Measurements from ENCODE around the gene DAZ1.
"Not testable (repeated sequence)": the region's sequence is repeated elsewhere in the genome, so short reads cannot be mapped to it uniquely, and the experiment has no call there.

DAZ1 gene, protein sequence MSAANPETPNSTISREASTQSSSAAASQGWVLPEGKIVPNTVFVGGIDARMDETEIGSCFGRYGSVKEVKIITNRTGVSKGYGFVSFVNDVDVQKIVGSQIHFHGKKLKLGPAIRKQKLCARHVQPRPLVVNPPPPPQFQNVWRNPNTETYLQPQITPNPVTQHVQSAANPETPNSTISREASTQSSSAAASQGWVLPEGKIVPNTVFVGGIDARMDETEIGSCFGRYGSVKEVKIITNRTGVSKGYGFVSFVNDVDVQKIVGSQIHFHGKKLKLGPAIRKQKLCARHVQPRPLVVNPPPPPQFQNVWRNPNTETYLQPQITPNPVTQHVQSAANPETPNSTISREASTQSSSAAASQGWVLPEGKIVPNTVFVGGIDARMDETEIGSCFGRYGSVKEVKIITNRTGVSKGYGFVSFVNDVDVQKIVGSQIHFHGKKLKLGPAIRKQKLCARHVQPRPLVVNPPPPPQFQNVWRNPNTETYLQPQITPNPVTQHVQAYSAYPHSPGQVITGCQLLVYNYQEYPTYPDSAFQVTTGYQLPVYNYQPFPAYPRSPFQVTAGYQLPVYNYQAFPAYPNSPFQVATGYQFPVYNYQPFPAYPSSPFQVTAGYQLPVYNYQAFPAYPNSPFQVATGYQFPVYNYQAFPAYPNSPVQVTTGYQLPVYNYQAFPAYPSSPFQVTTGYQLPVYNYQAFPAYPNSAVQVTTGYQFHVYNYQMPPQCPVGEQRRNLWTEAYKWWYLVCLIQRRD

DNA sequence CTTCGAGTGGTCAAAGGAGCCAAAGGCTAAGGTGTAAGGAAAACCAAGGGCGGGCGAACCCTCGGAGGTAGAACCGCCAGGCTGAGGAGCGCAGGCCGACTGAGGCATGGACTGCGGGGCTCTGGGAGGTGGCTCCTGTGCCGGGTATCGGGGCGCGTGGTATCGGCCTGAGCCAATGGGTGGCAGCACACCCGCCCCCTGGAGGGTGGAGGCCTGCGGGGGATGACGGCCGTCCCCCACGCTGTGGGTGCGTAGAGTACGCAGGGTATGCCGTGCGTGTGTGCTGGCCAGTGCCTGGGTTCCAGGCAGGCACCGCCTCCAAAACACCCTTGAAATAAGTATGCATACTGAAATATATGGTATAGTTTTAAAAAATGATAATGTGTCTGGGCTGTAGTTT lies at the start of gene DAZ1:
TSS of gene DAZ1 (minus strand) at position 101 of the 400 bp plus-strand sequence. CDS start 208 bp downstream, outside the sequence.
- in situ Hi-C loops (cut with MboI; ENCODE audit: low sequenced_read_pairs) = not testable (repeated sequence)

DNA sequence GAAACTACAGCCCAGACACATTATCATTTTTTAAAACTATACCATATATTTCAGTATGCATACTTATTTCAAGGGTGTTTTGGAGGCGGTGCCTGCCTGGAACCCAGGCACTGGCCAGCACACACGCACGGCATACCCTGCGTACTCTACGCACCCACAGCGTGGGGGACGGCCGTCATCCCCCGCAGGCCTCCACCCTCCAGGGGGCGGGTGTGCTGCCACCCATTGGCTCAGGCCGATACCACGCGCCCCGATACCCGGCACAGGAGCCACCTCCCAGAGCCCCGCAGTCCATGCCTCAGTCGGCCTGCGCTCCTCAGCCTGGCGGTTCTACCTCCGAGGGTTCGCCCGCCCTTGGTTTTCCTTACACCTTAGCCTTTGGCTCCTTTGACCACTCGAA lies 20.4 kb upstream of the DAZ1 start, which contains the start of gene DAZ2:
TSS of gene DAZ2 (plus strand) at position 301 of the 400 bp plus-strand sequence. CDS start 208 bp downstream, outside the sequence.
- in situ Hi-C loops (cut with MboI; ENCODE audit: low sequenced_read_pairs) = not testable (repeated sequence)

- in situ Hi-C loops (cut with MboI; ENCODE audit: low sequenced_read_pairs) = not testable (repeated sequence)
These were observed 11.9 kb upstream of the DAZ1 start for GRCh38 chrY:23210681-23211080.

- in situ Hi-C loops (cut with MboI; ENCODE audit: low sequenced_read_pairs) = not testable (repeated sequence)
These were observed 11.1 kb upstream of the DAZ1 start for GRCh38 chrY:23209802-23210495.

GRCh38 chrY:23207455-23207854 lies 8.6 kb upstream of the DAZ1 start:
- in situ Hi-C loops (cut with MboI; ENCODE audit: low sequenced_read_pairs) = not testable (repeated sequence)

Data from HL-60/S4 treated with retinoic acid at 250 ng/mL for 4 days and 3 days (cell line).